Liver (tissue), 9 donors: ENCODE results near the gene HOXD9. TPM values are rescaled to one million over a fixed set of nuclear protein-coding genes. Genes with fewer than 3 reads are reported as not detected.

Experiments used
- DNase-seq: peaks from one replicate; pipeline ENCODE4 v3.0.0-alpha.2; 2017; ENCODE audit warnings: low spot score
- H3K27ac ChIP-seq, 2 donors: one replicate each; pipeline ENCODE4 v1.7.0; 2013; ENCODE audit warnings: inconsistent platforms in 2 of 2, low read length in 2 of 2, control low read depth in 1 of 2, low read depth in 1 of 2, mild to moderate bottlenecking in 1 of 2
- H3K27me3 ChIP-seq, 4 donors: one replicate each; pipeline versions ENCODE4 v1.6.1 to v1.7.0; 2013; ENCODE audit warnings: low read length in 3 of 4, inconsistent platforms in 1 of 4, mild to moderate bottlenecking in 1 of 4, moderate library complexity in 1 of 4; ENCODE audit not compliant: control insufficient read depth in 4 of 4, insufficient read depth in 4 of 4
- H3K36me3 ChIP-seq, 4 donors: one replicate each; pipeline versions ENCODE4 v1.6.1 to v1.7.0; 2013; ENCODE audit warnings: low read length in 3 of 4, mild to moderate bottlenecking in 3 of 4, low read depth in 1 of 4, moderate library complexity in 1 of 4; ENCODE audit not compliant: control insufficient read depth in 4 of 4, insufficient read depth in 3 of 4
- H3K4me1 ChIP-seq, 4 donors: one replicate each; pipeline versions ENCODE4 v1.6.1 to v1.7.0; 2013; ENCODE audit warnings: low read length in 3 of 4, mild to moderate bottlenecking in 3 of 4, moderate library complexity in 1 of 4; ENCODE audit not compliant: control insufficient read depth in 4 of 4, insufficient read depth in 4 of 4
- H3K4me3 ChIP-seq, 3 donors: one replicate each; pipeline versions ENCODE4 v1.6.1 to v1.7.0; 2013; ENCODE audit warnings: low read length in 3 of 3, control low read depth in 1 of 3, low read depth in 1 of 3, mild to moderate bottlenecking in 1 of 3
- H3K9ac ChIP-seq, 2 donors: one replicate each; pipeline ENCODE4 v1.7.0; 2013; ENCODE audit warnings: low read length in 2 of 2, mild to moderate bottlenecking in 2 of 2, moderate library complexity in 2 of 2, control low read depth in 1 of 2, low read depth in 1 of 2
- H3K9me3 ChIP-seq, 4 donors: one replicate each; pipeline versions ENCODE4 v1.6.1 to v1.7.0; 2013; ENCODE audit warnings: low read length in 3 of 4; ENCODE audit not compliant: control insufficient read depth in 4 of 4
- CTCF ChIP-seq: fragments of 150-350 bp; IDR thresholded peaks from 2 replicates; pipeline ENCODE4 v1.5.1; 2017; ENCODE audit warnings: improper control_type of control experiment, low read depth, low read length; ENCODE audit not compliant: missing input control
- FOXA1 ChIP-seq: IDR thresholded peaks from 2 replicates; pipeline ENCODE4 v1.6.1; 2016; ENCODE audit warnings: antibody characterized with exemption
- FOXA2 ChIP-seq: IDR thresholded peaks from 2 replicates; pipeline ENCODE4 v1.6.1; 2016; ENCODE audit warnings: antibody characterized with exemption
- GABPA ChIP-seq, 2 donors: IDR thresholded peaks in 1 of 2; conservative IDR thresholded peaks in 1 of 2; 2 replicates each; pipeline ENCODE4 v1.6.1; 2016; ENCODE audit warnings: antibody characterized with exemption in 2 of 2, mild to moderate bottlenecking in 1 of 2, moderate library complexity in 1 of 2
- HNF4A ChIP-seq, 2 donors: conservative IDR thresholded peaks; 2 replicates each; pipeline ENCODE4 v1.6.1; 2016; ENCODE audit warnings: antibody characterized with exemption in 2 of 2, mild to moderate bottlenecking in 2 of 2
- HNF4G ChIP-seq: IDR thresholded peaks from 2 replicates; pipeline ENCODE4 v1.6.1; 2016; ENCODE audit warnings: antibody characterized with exemption
- JUND ChIP-seq, 2 donors: IDR thresholded peaks; 2 replicates each; pipeline ENCODE4 v1.6.1; 2016; ENCODE audit warnings: antibody characterized with exemption in 2 of 2
- MAX ChIP-seq: IDR thresholded peaks from 2 replicates; pipeline ENCODE4 v1.6.1; 2016; ENCODE audit warnings: antibody characterized with exemption
- SP1 ChIP-seq: IDR thresholded peaks from 2 replicates; pipeline ENCODE4 v1.6.1; 2018; ENCODE audit warnings: antibody characterized with exemption, mild to moderate bottlenecking
- TAF1 ChIP-seq: conservative IDR thresholded peaks from 2 replicates; pipeline ENCODE4 v1.6.1; 2016; ENCODE audit warnings: antibody characterized with exemption, mild to moderate bottlenecking
- YY1 ChIP-seq: IDR thresholded peaks from 2 replicates; pipeline ENCODE4 v1.6.1; 2016; ENCODE audit warnings: antibody characterized with exemption, mild to moderate bottlenecking
- ZBTB33 ChIP-seq: IDR thresholded peaks from 2 replicates; pipeline ENCODE4 v1.6.1; 2016; ENCODE audit warnings: antibody characterized with exemption
- WGBS: extraction: QIAGEN DNeasy Blood & Tissue Kit; methylation state at CpG from one replicate; pipeline ENCODE4 v1.1.7; 2013; 5-methylcytosine and 5-hydroxymethylcytosine counted together
- polyA plus RNA-seq, 2 donors: library from polyadenylated mRNA; stranded (reverse) in 1 of 2; unstranded in 1 of 2; fragments of 200-250 nt in 1 of 2; fragments of >200 nt in 1 of 2; fragmentation: Nextera tagmentation in 1 of 2; extraction: Ambion mirVana in 1 of 2; gene quantifications; one replicate each; pipeline versions ENCODE4 v1.2.1 to v1.2.3, GENCODE V29; 2013 to 2015
- total RNA-seq, 2 donors: library from RNA; depleted of rRNA; stranded (reverse); fragments of >200 nt; gene quantifications; one replicate each; pipeline ENCODE4 v1.2.3, GENCODE V29; 2014
- donor health status: healthy.
- donor health status: healthy.
- donor health status: healthy.
- donor health status: healthy.
- donor health status: healthy.

Gene HOXD9
- total and polyA plus RNA-seq, 4 donors, result 0.07 TPM; not detected in 3

GRCh38 chr2:176088937-176089842 is 33.3 kb upstream of the HOXD9 start:
- H3K4me1 ChIP-seq, result peaks cover 10 to 25% (median 19%) of the 10 kb centered on the region in 4 donors
- peaks cover 0 to 2% (median under 1%) of the 10 kb centered on the region in 4 donors for H3K9me3 ChIP-seq
- WGBS, result 8% methylated on average over 6 of the region's 6 CpGs
- no peak overlapping the region for H3K4me3 ChIP-seq
- no peak for DNase-seq
- TF ChIP-seq CTCF, result no peak
- TF ChIP-seq MAX, result no peak
- TF ChIP-seq FOXA1, result no peak
- TF ChIP-seq HNF4A (conservative IDR thresholded peaks at IDR 0.05), result no peak
- TF ChIP-seq HNF4G, result no peak
- no peak for TF ChIP-seq YY1
- no peak for TF ChIP-seq FOXA2
- TF ChIP-seq ZBTB33, result no peak
- TF ChIP-seq GABPA (IDR thresholded peaks at IDR 0.05 in 1 of 2, conservative IDR thresholded peaks at IDR 0.05 in 1 of 2), result no peak
- no peak for TF ChIP-seq SP1
- no peak for TF ChIP-seq TAF1
- TF ChIP-seq JUND (IDR thresholded peaks at IDR 0.05), result no peak
- H3K27ac ChIP-seq, result no peak overlapping the region
- H3K9ac ChIP-seq, result no peak overlapping the region
- H3K36me3 ChIP-seq, result no peaks in the 10 kb centered on the region
- H3K27me3 ChIP-seq, result peaks cover 17 to 55% (median 38%) of the 10 kb centered on the region in 4 donors

GRCh38 chr2:176089843-176090395 is 32.6 kb upstream of the HOXD9 start:
- peaks cover 10 to 25% (median 19%) of the 10 kb centered on the region in 4 donors for H3K4me1 ChIP-seq
- no peak for TF ChIP-seq YY1
- TF ChIP-seq TAF1, result no peak
- TF ChIP-seq CTCF, result peak; percentile 4
- no peak for TF ChIP-seq HNF4G
- H3K27me3 ChIP-seq, result peaks cover 15 to 62% (median 36%) of the 10 kb centered on the region in 4 donors
- H3K9ac ChIP-seq, result no peak overlapping the region
- no peak overlapping the region for H3K27ac ChIP-seq
- H3K4me3 ChIP-seq, result no peak overlapping the region
- H3K9me3 ChIP-seq, result peaks cover 0 to 4% (median 2%) of the 10 kb centered on the region in 4 donors
- no peak for DNase-seq
- no peaks in the 10 kb centered on the region for H3K36me3 ChIP-seq
